HG03060 (cell line): ENCODE measurements around the gene TMEM151A.
"Not testable (repeated sequence)": the region's sequence is repeated elsewhere in the genome, so short reads cannot be mapped to it uniquely, and the experiment has no call there.

ENCODE experiments used
- ATAC-seq: cut with Tn5 transposase; IDR thresholded peaks from one replicate; pipeline ENCODE4 v1.9.1; 2021; ENCODE audit warnings: low read depth, moderate number of reproducible peaks; ENCODE audit not compliant: unreplicated experiment

Gene TMEM151A

GRCh38 chr11:66320289-66320688 lies 28.6 kb downstream of the TMEM151A start:
- not testable (repeated sequence) for ATAC-seq

- ATAC-seq: not testable (repeated sequence)
These were observed 29.1 kb downstream of the TMEM151A start for GRCh38 chr11:66320748-66321147.

- ATAC-seq: no peak
These were observed 29.9 kb downstream of the TMEM151A start for GRCh38 chr11:66321606-66322005.

- no peak for ATAC-seq
These were observed 31.2 kb downstream of the TMEM151A start for GRCh38 chr11:66322732-66323427.

- no peak for ATAC-seq
These were observed 32.0 kb downstream of the TMEM151A start for GRCh38 chr11:66323684-66324083.

GRCh38 chr11:66324664-66325063 lies 33.0 kb downstream of the TMEM151A start:
- ATAC-seq: no peak

- no peak for ATAC-seq
These were observed 33.6 kb downstream of the TMEM151A start for GRCh38 chr11:66325263-66325671.

DNA sequence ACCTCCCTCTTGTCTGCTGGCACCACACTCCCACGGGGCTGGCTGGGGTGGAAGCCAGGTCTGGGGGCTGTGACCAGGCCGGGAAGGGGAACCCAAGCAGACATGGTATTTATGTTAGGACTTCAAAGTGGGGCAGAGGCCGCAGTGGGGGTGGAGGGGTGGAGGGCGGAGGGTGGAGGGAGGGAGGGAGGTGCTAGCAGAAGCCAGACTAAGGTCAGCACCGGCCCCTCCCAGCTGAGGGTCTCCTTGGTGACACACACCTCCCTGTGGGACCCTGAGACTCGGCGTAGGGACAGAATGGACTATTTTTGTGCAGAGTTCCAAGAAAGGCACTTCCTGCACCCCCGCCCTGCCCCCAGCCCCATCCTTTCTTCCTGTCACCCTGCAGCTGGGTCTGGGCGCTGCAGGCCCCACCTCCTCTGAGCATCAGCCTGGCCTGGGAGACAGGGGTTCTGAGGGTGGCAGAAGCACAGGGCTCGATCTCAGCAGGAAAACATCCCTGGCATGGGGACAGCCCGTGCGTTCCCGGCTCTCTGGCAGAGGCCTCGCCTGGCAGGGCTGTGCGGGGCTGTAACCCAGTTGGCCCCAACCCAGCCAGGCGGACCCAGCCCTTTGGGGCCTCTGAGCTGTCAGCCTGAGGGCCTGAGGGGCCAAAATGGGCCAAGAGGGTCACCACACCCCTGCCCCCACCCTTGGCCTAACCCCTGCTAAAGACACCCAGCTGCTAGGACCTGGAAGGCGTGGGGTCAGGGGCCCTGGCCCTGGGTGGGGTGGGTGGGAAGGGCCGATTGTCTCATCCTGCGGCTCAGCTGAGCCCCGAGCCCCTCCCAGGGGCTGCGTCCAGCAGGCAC lies 34.8 kb downstream of the TMEM151A start:
- ATAC-seq: no peak

GRCh38 chr11:66327171-66328030 lies 35.7 kb downstream of the TMEM151A start:
- no peak for ATAC-seq

DNA sequence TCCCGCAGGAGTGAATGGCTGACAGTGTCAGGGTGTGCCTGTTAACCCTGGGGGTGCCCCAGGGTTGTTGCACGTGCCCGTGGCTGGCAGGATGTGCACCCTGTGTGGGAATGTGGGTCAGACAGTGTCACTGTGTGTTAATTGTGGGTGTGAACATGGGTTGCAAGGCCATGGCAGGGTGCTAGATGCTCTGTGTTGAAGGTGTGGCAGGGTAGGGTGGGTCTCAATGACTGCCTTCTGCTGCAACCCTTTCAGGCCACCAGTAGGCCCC lies 36.3 kb downstream of the TMEM151A start:
- ATAC-seq: no peak

DNA sequence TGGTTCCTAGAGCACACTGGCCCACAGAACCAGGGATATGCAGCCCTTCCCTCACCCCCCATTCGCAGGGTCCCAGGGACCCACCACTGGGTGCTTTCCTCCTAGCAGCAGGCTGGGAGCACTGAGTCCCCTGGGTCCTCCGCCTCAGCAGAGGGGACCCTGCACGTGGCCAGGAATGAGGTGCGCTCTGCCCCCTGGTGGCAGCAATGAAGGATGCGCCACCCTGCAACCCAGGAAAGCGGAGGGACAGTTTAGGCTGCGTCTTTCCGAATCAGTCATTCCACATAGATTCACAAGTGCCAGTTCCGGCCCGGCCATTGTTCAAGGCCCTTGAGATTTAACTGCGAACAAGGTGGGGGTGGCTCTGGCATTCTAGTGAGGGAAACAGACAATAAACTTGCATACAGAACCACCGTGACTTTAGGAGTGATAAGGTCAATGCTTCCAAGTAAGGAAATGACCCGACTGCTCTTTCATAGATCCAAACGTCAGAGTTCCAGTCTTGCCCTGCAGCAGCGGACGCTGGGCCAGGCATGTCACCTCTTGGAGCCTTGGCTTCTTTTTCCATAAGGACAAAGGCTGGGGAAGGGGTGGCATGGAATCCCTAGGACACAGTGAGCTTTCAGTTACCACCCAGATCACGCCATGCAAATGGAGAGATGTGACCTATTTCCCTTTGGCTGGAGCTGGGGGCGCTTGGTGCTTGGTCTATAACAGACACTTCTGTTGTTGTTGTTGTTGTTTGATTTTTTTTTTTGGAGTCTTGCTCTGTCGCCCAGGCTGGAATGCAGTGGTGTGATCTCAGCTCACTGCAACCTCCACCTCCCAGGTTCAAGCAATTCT lies 36.8 kb downstream of the TMEM151A start:
- ATAC-seq: no peak

DNA sequence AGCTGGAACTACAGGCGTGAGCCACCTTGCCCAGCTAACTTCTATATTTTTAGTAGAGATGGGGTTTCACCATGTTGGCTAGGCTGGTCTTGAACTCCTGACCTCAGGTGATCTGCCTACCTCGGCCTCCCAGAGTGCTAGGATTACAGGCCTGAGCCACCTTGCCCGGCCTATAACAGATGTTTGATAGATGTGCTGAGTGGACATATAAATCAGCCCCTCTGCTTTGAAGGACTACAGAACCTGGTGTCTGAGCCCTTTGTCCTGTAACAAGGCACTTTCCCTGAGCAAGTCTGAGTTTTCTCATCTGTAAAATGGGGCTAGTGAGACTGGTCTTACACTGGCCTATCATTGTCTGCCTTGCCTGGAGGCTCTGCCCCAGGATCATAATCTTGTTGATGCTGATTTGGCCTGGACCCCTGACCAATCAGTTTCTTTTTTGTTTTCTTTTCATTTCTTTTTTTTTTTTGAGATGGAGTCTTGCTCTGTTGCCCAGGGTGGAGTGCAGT lies 37.5 kb downstream of the TMEM151A start:
- ATAC-seq: no peak

GRCh38 chr11:66330931-66331330 lies 39.2 kb downstream of the TMEM151A start:
- no peak for ATAC-seq

- ATAC-seq: no peak
These were observed 40.1 kb downstream of the TMEM151A start for GRCh38 chr11:66331542-66332370.

DNA sequence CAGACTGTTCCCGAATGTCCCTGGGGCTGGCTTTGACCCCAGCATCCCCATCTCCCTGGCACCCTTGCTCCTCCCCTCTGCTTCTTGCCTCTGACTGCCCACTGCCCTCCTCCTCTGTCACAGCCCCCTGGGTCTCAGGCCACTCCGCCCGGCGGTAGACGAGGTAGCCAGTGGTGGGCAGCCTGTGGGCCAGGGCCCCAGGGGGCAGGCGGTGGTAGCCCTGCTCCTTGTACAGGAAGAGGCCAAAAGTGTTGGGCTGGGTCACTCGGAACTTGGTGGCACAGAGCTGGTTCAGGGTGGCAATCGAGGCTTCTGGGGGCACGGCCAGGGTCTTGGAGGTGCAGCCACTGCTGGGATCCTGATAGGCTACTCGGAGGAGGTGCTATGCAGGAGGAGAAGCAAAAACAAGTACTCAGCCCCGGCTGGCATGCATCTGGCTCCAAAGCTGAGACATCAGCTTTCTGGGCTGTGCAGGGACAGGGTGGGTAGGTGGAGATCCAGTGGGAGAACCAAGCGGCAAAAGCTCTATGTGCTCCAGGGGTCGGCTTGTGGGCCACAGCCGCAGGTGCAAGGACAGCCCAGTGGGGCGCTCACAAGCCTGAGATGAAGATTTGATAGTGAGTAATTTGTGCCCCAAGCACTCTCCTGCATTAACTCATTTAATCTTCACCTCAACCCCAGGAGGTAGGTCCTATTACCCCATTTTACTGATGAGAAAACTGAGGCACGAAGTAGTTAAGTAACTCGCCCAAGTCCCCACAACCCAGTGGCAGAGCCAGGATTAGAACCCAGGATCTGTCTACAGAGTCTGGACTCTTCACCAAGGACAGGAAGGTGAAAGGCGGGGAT lies 40.9 kb downstream of the TMEM151A start:
- no peak for ATAC-seq

DNA sequence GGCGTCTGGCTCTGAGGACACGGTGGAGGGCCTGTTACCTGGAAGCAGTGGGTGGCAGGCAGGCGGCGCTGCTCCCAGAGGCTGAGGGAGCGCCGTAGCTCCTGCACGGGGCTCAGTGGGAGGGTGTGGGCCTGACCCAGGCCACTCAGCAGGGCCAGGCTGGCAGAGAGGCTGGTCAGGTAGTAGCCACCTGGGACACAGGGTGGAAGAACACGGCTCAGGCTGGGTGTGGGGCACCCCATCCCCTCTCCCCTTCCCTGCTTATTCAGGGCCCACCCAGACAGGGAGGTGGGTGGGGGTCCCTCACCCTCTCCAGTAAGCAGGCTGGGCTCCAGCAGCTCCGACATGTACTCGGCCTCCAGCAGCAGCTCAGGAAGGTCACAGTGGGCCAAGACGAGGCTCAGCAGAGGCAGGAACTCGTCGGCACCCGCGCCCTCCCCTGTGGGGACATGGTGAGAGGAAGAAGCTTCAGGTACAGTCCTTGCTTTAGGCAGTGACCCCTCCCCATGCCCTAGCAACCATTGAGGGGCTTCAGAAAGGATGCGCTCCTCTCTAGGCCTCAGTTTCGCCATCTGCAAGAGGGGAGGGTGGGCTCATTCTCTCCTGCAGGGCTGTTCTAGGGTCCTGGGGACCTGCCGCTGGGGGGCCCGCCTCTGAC lies 41.7 kb downstream of the TMEM151A start:
- no peak for ATAC-seq

DNA sequence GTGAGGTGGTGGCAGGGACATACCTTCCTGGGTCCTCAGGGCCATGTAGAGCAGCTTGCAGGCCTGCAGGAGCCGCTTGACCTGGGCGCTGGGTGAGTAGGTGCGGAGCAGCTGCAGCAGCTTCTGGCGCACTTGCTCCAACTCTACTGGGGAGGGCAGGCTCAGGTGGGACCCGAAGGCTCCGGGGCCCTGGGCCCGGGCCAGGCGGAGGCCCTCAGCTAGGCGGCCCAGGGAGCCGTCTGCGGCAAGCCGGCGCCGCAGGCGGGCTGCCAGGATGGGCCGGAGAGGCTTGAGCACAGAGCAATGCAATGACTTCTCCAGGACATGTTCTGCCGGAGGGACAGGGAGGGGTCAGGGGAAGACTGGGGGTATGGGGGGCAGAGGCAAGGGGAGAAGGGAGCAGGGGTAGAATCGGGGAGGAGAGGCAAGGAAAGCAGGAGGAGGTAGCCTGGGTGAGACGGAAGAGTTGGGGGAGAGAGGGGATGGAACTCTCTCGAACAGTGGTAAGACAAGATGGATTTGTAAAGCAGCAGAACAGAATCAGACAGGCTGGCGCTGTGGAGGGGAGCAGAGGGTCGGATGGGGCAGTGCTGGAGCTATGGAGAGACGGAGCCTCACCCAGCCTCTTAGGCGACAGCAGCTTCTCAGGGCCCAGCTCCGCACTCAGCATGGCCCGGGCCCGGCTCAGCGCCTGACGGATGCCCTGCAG lies 42.4 kb downstream of the TMEM151A start:
- ATAC-seq: no peak
